HG03439 (cell line): ENCODE results near the gene MEMO1.
"Not testable (repeated sequence)": the region's sequence is repeated elsewhere in the genome, so short reads cannot be mapped to it uniquely, and the experiment has no call there.

ENCODE experiments used
- ATAC-seq: cut with Tn5 transposase; IDR thresholded peaks from one replicate; pipeline ENCODE4 v1.9.1; 2021; ENCODE audit warnings: mild to moderate bottlenecking, moderate library complexity; ENCODE audit not compliant: unreplicated experiment

MEMO1 gene

GRCh38 chr2:31958140-31958717, 52.6 kb downstream of the MEMO1 start:
- no peak for ATAC-seq

DNA sequence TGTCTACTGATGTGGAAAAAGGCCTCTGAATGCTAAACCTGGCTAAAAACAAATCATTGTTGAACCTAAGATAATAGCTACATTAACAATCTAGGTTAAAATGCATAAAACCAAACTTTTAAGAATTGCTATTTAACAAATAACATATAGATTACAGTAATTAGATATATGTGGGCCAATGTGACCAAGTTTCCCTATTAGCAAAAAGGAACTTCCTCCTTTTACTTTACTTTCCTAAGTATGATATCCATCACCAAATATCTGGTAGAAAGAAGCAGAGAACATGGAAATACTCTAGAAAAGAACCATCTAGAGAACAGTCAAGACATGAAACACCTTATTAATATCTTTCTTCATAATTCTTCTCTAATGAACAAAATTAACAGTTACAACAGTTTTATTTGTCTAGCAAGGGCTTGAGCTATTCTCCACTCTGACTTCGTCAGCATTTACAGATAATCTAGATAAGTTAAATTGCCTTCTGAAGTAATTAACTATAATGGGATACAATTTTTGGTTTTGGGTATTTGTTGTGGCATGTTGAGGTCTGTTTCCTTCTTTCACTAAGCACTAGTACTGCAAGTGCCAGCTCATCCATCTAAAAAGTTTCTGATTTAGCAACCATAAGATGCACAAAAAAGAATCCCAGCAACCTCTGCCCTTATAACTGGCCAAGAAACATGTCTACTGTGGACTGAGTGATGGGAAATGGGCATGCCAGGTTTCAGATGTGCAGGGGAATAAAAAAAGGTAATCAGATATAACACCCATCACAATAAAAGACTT, 53.3 kb downstream of the MEMO1 start:
- ATAC-seq: no peak

- not testable (repeated sequence) for ATAC-seq
Measured at GRCh38 chr2:31956934-31957333, 53.9 kb downstream of the MEMO1 start.

DNA sequence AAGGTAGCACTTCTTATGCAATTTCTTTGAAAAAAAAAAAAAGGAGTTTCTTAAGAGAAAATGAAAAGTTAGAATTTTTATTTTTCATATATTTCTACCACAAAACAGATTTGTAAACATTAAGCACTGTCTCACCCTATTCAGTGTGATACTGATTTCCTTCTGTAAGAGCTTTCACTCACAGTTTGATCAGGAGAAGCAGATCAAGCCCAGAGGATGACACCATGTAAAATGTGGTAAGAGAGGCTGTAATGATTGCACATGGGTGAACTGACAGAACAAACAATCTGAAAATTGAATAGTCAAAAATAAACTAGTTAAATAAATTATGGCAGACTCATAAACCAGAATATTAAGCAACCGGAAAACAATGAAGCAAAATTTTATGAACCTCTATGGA, 54.5 kb downstream of the MEMO1 start:
- no peak for ATAC-seq

GRCh38 chr2:31953095-31953494, 57.7 kb downstream of the MEMO1 start:
- not testable (repeated sequence) for ATAC-seq

DNA sequence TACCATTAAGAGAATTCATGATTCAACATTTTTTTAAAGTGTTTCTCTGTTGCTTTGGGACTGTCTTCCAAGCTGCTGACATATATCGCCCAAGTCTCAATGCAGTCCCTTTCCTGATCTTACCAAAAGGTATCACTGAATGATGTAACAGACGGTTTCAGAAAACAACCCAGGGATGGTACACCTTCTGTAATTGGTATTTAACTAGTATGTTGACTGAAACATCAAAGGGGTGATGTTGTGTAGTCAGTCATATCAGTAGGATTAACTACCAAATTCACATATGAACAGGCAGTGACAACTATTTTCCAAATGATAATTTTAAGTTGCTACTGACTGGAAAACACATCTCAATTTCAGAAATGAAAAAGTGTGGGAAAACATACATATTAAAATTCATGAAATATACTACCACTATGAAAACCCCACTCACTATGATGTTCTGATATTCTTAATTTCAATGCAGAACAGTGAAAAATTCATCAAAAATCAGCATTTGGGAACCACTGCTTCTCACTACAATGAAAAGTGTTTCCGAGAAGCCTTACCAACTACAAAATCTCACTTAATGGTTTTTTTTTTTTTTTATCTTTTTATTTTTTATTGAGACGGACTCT, 59.8 kb downstream of the MEMO1 start:
- ATAC-seq: no peak

DNA sequence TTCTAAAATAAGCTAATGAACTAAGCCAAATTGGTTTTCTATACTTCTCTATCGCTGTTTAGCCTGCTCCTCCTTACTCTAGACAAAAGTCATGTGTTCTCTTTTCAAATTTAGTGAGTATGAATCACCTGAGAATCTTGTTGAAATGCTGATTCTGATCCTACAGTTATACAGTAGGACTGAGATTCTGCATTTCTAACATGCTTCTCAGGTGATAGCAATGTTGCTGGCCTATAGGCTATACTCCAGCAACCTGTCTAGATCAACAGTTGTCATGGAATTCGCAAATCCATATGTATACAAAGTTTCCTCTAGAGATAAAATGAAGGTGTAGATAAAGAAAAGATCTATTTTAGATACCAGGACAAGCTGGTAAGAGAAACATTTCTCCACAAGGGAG, 62.9 kb downstream of the MEMO1 start:
- no peak for ATAC-seq

DNA sequence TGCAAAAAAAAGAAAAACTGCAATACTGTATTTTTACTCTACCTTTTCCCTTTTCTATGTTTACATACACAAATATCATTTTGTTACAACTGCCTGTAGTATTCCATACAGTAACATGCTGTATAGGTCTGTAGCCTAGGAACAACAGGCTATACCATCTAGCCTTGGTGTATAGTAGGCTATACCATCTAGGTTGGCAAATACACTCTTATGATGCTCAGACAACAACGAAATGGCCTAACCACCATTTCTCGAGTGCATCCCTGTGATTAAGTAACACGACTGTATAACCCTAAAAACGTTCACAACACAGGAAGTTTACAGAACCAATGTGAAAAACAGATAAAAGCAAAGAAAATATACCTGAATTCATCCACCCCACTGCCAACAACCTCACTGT, 64.0 kb downstream of the MEMO1 start:
- ATAC-seq: no peak

- ATAC-seq: no peak
Measured at GRCh38 chr2:31945572-31945935, 65.3 kb downstream of the MEMO1 start.

- ATAC-seq: no peak
Measured at GRCh38 chr2:31944828-31945571, 65.8 kb downstream of the MEMO1 start.

DNA sequence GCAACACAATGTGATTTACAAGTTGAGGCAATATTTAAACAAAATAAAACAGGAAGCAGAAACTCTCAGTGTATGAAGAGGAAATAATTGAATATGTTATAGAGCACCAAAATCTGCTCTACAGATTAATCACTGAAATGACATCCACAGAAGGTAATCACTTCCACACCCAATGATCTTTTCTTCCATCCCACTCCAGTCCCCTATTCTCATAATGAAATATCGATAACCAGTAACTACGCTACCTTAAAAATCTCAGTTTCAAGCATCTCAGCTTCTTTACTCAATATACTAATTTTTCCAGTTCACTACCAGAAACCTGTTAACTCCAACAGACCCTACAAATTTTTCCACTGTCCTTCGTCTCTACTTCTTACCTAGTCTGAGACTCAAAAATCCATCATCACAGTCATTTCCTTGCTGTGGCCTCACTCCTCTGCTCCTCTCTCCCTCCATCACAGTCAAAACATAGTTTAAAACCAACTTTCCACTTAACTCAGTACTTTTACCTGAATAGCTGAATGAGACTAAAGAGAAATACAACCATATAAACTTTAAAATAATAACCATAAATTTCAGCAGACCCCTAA, 67.1 kb downstream of the MEMO1 start:
- no peak for ATAC-seq

DNA sequence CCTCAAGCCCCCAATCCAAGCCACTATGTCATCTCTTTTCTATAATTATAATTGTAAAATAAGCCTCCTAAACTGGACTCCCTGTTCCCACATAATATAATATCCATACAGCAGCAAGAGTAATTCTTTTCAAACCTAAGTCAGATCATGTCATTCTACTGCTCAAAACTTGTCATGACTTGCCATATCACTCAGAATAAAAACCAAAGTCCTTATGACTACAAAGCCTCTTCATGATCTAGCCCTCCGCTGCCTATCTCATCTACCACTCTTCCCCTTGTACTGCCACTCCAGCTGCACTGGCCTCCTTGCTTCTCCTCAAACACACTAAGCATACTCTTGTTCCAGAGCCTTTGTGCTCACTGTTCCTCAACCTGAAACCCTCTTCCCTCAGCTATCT, 69.9 kb downstream of the MEMO1 start:
- no peak for ATAC-seq

DNA sequence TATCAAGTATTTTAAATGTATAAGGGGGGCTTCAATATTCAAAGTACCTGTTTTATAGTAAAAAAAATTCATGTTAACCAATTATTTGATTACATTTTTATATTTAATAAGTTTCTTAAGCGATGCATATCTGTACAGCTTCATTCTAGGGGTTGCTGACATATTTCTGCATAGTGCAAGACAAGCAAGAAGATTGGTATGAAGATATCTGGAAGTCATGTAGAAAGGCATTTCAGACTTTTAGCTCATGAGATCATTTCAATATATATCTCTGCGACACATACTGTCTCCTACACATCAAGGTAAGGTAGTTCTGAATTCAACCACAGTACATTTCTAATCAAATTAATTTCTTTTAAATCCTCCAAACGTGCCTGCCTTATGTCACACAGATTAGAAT, 73.1 kb downstream of the MEMO1 start:
- no peak for ATAC-seq

DNA sequence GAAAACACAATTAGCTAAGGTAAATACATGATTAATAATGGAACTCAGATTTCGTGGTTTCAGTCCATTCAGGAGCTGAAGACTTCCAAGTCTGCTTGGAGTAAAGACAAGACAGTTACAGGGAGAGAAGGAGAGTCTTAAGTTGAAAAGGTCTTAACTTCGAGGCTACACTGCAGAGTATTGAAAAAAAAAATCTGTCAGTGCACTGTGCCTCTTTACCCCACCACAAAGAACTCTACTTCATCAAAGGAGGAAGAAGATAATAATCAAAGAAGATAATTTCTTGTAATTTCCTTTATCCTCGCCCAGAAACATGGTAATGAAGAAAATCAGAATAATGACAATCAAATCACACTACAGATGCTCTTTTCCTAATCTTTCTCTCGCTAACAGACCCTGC, 75.4 kb downstream of the MEMO1 start:
- ATAC-seq: no peak

GRCh38 chr2:31933066-31933465, 77.7 kb downstream of the MEMO1 start:
- ATAC-seq: no peak

DNA sequence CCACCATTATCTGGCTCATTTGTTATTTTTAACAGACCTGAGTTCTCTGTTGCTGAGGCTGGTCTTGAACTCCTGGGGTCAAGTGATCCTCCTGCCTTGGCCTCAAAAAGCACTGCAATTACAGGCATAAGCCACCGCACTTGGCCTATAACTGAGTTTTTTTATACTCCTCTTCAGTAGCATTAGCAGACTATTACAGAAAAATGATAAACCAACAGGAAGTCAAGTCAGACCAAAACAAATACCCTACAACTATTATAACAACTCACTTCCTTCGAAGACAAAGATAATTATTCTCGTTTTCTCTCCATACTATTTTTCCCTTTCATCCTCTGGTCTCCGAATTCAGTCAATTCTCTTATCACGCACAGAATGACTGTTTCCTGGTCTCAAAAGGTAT, 78.2 kb downstream of the MEMO1 start:
- ATAC-seq: no peak

DNA sequence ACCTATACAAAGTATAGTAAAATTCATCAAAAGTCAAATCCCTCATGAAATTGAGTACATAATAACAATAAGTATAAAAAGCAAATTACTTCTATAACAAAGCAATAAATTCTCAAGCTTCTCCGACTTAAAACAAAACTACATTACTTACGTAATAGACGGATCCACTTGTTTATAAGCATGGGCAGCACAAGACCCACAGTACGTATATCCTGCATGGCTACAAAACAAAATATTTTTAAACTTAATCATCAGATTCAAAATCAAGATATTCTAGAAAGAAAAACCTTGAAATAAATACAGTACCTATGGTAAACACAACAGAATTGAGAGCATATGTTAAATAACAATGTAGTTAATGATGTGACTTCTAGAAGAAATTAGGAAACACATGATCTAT, 78.9 kb downstream of the MEMO1 start:
- ATAC-seq: no peak

DNA sequence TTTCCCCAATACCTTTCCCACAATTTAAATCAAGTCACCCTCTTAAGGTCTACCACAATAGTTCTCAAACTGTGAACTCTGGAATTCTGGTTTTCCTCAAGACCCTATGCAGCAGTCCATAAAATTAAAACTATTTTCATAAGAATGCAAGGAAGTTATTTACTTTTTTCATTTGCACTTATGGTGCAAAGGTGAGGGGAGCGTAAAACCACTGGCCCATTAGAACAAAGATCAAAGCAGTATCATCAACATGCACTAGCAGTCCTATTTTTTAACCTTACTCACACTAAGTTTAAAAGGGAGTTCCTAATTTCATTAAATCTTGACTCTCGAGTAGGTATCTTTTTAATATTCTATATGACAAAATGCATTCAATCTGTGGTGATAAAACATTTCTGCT, 85.3 kb downstream of the MEMO1 start:
- no peak for ATAC-seq

DNA sequence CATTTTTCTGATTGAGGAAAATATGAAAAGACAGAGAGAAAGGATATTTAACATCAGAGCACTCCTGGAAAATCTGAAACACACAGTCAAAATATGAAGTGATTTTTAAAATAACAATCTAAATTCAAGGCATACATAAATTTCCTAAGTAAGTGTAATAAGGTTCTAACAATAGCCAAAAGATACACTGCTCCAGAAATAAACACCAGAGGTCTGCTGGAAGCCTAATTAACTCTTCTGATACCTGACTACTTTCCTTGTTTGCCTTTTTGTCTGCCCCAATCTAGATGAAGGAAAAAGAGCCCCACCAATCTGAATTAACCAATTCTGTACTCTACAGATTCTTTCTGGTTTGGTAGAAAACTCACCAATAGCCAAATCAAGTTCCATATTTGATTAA, 87.1 kb downstream of the MEMO1 start:
- no peak for ATAC-seq

- no peak for ATAC-seq
Measured at GRCh38 chr2:31922542-31923408, 88.0 kb downstream of the MEMO1 start.
